ENCODE data around the gene IFNK.

The IFNK gene, protein sequence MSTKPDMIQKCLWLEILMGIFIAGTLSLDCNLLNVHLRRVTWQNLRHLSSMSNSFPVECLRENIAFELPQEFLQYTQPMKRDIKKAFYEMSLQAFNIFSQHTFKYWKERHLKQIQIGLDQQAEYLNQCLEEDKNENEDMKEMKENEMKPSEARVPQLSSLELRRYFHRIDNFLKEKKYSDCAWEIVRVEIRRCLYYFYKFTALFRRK

DNA sequence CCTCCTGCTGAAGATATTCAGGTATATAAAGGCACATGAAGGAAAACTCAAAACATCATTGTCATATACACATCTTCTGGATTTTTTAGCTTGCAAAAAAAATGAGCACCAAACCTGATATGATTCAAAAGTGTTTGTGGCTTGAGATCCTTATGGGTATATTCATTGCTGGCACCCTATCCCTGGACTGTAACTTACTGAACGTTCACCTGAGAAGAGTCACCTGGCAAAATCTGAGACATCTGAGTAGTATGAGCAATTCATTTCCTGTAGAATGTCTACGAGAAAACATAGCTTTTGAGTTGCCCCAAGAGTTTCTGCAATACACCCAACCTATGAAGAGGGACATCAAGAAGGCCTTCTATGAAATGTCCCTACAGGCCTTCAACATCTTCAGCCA lies at the start of gene IFNK:
TSS of gene IFNK (plus strand) at position 55 of the 400 bp plus-strand sequence. CDS start at position 102, 47 bp downstream.
- TF ChIP-seq, protein P1, sequence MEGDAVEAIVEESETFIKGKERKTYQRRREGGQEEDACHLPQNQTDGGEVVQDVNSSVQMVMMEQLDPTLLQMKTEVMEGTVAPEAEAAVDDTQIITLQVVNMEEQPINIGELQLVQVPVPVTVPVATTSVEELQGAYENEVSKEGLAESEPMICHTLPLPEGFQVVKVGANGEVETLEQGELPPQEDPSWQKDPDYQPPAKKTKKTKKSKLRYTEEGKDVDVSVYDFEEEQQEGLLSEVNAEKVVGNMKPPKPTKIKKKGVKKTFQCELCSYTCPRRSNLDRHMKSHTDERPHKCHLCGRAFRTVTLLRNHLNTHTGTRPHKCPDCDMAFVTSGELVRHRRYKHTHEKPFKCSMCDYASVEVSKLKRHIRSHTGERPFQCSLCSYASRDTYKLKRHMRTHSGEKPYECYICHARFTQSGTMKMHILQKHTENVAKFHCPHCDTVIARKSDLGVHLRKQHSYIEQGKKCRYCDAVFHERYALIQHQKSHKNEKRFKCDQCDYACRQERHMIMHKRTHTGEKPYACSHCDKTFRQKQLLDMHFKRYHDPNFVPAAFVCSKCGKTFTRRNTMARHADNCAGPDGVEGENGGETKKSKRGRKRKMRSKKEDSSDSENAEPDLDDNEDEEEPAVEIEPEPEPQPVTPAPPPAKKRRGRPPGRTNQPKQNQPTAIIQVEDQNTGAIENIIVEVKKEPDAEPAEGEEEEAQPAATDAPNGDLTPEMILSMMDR (IDR thresholded peaks at IDR 0.05; ENCODE audit: low read depth, low read length), result no peak
- no peak within 1 kb of the TSS for H3K4me3 ChIP-seq (ENCODE audit: low read depth, low read length)

DNA sequence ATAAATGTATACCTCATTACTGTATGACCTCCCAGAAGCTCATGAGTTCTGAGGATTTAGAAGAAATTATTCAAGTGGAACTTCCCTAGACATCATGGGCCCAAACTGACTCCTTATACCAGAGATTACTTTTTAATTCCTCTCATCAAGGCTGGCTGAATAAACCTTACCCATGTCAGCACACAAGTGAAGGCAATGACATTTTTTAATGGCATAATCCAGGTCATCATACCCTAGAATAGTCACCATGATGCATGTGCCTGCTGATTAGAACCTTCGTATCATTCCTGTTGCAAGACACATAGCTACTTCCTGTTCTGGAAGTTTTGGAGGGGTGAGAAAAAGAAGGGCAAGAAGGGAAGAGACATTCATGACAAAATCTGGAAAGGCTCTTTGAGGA lies 49.8 kb upstream of the IFNK start:
- TF ChIP-seq, protein P1 (IDR thresholded peaks at IDR 0.05; ENCODE audit: low read depth, low read length), result no peak
- no peak overlapping the region for H3K4me3 ChIP-seq (ENCODE audit: low read depth, low read length)

DNA sequence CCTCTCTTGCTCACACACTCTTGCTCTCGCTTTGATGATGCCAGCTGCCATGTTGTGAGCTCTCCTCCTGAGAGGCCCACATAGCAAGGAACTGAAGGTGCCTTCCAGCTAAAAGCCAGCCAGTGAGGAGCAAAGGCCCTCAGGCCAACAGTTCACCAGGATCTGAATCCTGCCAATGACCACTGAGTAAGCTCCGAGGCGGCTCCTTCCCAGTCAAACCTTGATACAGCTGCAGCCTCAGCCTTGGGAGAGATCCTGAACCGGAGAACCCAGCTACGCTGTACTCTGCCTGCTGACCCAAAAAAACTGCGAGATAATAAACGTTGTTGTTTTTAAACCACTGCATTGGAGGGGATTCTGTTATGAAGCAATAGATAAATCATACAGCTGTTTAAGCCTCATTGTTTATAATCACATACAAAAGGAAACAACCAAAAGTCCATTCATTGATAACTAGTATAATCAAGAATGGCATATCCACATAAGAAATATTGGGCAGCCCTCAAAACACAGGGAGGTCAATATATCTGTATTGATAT lies 49.0 kb upstream of the IFNK start:
- no peak overlapping the region for H3K4me3 ChIP-seq (ENCODE audit: low read depth, low read length)
- TF ChIP-seq, protein P1 (IDR thresholded peaks at IDR 0.05; ENCODE audit: low read depth, low read length), result no peak

DNA sequence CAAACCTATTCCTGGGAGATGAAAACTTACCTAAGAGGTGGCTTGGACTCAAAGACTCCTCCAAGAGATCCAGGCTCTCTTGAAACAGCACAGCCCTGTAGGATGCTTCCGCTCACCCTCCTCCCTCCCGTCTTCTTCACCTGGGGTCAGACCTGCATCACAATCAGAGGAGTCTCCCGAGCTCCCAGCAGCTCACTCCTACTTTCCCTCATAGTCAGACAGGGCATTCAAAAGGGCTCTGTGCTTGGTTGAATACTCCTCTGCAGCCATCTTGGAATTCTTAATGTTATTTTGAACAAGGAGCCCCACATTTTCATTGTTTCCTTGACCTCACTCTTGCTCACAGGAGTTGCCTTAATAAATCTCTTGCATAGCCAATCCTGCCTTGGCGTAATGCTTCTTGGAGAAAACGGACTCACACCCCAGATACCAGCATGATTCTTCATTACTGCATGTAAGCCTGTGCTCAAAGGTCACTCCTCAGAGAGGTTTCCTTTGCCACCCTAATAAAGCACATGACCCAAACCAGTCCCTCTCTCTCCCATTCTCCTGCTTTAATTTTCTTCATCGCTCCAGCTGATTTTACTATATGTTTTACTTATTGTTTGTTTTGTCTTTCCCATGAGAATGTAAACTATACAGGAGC lies 47.1 kb upstream of the IFNK start:
- TF ChIP-seq, protein P1 (IDR thresholded peaks at IDR 0.05; ENCODE audit: low read depth, low read length), result no peak

DNA sequence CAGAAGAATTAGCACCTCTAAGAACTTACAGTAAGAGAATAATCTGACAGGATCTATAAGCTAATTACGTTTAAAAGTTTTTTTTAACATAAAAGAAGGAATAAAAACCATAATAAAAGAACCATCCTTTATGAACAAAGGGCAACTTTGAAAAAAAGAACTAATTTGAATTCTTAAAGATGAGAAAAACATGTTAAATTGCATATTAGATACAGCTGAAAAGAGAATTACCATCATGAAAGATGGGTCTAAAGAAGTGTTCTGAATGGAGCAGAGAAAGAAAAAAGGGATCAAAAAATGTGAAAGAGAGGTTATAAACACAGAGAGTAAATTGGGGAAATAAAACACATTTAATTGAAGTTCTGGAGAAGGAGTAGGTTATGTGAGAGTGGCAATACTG lies 45.8 kb upstream of the IFNK start:
- TF ChIP-seq, protein P1 (IDR thresholded peaks at IDR 0.05; ENCODE audit: low read depth, low read length), result no peak
- no peak overlapping the region for H3K4me3 ChIP-seq (ENCODE audit: low read depth, low read length)

More for the DNA sequence above, 47.1 kb upstream of the IFNK start:
- H3K4me3 ChIP-seq (ENCODE audit: low read depth, low read length), result no peak overlapping the region

DNA sequence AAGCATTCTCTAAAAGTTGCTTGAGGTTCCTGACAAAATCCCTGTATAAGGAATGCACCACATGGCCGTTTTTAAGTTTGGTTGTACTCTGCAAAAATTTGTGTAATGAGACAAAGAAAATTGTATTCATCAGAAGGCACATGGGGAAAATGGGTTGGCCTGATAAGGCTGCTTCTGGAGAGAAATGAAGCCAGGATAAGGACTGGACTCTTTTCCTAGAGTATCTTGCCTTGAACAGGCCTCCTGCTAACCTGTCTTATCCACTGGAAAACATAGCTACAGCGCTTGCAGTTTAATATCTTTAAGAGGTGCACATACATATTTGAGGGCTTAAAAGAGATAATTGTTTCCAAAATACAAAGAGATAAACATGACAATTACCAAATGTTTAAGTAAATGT lies 41.4 kb upstream of the IFNK start:
- TF ChIP-seq, protein P1 (IDR thresholded peaks at IDR 0.05; ENCODE audit: low read depth, low read length), result no peak
- H3K4me3 ChIP-seq (ENCODE audit: low read depth, low read length), result no peak overlapping the region

DNA sequence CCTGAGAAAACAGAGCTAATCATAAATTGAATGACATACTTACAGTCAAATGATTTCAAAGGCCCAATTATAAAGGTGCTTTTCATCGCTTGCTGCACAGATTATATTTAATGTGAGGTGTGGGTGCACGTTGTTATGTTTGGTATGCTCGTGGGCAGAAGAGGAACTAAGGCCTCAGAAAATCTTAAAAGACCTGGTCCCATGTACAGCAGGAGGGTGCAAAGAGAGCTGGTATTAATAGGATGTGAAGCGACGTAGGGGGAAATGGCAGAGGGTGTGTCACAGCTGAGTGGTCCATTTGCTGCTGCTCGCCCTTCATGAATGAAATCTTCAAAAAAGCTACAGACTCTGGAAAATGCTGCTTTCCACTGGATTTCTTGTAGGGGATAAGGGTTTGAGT lies 40.5 kb upstream of the IFNK start:
- no peak overlapping the region for H3K4me3 ChIP-seq (ENCODE audit: low read depth, low read length)
- TF ChIP-seq, protein P1 (IDR thresholded peaks at IDR 0.05; ENCODE audit: low read depth, low read length), result no peak
